GM12801 (cell line): ENCODE measurements around the gene IL1RL2.

Source experiments
- TF ChIP-seq, protein P1 (sequence below): IDR thresholded peaks from one replicate; pipeline ENCODE4 v1.5.1; 2011; ENCODE audit warnings: control low read depth; ENCODE audit not compliant: insufficient read length; ENCODE audit errors: extremely low read depth

The IL1RL2 gene

GRCh38 chr2:102237176-102237575 lies 50.4 kb downstream of the IL1RL2 start:
- TF ChIP-seq, protein P1, sequence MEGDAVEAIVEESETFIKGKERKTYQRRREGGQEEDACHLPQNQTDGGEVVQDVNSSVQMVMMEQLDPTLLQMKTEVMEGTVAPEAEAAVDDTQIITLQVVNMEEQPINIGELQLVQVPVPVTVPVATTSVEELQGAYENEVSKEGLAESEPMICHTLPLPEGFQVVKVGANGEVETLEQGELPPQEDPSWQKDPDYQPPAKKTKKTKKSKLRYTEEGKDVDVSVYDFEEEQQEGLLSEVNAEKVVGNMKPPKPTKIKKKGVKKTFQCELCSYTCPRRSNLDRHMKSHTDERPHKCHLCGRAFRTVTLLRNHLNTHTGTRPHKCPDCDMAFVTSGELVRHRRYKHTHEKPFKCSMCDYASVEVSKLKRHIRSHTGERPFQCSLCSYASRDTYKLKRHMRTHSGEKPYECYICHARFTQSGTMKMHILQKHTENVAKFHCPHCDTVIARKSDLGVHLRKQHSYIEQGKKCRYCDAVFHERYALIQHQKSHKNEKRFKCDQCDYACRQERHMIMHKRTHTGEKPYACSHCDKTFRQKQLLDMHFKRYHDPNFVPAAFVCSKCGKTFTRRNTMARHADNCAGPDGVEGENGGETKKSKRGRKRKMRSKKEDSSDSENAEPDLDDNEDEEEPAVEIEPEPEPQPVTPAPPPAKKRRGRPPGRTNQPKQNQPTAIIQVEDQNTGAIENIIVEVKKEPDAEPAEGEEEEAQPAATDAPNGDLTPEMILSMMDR, result no peak

GRCh38 chr2:102238039-102238756 lies 51.4 kb downstream of the IL1RL2 start:
- TF ChIP-seq, protein P1, result no peak

DNA sequence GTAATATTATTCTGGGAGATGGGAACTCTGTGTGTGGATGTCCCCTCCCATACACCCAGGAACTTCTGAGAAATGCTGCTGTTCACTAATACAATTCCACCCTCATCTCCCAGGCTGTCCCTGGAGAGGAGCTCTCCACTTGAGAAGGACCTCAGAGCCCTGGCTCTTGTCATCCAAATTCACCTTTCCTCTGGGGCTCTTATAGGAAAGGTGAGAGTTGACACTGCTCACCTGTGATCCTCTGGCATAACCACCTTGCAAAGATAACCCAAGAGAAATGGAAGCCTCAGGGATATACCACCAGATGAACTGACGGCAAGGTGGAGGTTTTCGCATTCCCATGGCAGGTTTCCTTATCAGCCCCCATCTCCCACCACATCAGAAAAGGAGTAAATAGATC lies 52.0 kb downstream of the IL1RL2 start:
- TF ChIP-seq, protein P1, result no peak

- TF ChIP-seq, protein P1, result no peak
Observed at GRCh38 chr2:102239344-102239743, 52.5 kb downstream of the IL1RL2 start.

- TF ChIP-seq, protein P1, result peak; percentile 25
Observed at GRCh38 chr2:102240640-102241370, 54.0 kb downstream of the IL1RL2 start.

DNA sequence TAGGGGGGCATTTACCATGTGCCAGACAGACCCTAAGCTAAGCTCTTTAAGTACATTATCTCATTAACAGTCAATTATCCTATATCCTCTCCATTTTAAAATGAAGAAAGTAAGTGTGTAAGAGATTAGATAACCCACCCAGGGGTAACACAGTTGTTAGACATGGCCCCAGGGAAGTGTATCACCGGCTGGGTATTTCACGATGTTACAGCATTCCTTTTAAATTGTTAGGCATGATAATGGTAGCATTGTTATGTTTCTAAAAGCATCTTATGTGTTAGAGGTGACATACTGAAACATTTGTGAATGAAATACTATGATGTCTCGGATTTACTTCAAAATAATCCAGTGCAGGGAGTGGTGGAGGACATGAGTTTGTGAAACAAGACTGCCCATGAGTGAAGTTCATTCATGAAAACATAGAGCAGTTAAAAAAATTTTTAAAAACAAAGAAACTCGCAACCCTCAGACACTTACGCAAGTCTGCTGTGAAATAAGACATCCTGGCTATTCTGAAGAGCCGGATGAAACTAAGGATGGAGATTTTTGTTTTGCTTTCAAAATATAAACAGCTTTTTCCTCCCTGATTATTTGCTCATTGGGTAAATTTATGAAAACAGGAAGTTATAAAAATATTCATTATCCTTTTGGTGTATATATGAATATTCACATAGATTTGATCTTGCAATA lies 54.9 kb downstream of the IL1RL2 start:
- TF ChIP-seq, protein P1, result no peak

DNA sequence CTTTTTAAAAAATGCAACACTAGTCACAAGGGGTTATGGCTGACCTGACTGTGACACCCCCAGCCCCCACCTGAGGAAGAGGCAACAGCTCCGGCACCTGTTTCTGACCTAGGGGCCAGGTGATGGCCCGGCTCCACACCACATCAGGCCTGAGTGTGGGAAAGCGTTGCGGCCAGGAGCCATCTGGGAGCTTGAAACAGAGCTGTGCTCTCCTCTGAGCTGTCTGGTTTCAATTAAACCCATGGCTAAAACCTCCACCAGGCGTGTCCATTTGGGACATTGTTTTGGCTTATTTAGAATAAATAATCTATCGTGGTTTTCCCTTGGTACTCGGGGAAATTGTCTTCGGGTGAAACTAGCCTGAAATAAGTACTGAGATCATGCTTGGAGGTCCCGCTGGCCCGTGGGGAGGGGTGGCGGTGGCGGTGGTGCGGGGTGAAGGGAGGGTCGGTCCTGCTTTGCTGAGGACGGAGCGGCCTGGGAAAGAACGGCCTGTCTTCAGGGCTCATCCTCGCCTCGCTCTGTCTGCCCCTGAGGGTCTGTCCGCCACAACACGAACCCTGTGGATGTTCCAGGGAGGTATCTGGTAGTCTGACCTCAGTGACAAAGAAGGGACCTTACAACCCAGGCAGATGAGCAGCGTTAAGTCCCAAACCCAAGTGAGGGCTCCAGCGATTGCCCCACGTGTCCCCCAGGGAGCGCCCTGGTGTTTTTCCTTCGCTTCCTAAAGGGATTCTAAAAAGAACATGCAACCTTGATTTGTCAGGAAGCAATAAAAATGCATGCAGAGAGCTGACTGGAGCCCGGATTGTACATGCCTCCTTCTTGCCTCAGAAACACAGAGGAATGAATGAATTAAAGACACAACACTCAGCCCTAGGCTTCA lies 58.7 kb downstream of the IL1RL2 start:
- TF ChIP-seq, protein P1, result no peak
